IMR-90 (cell line): Measurements from ENCODE around the gene EML4. TPM values are rescaled to one million over a fixed set of nuclear protein-coding genes. Genes with fewer than 3 reads are reported as not detected.

Source experiments
- ATAC-seq: fragments of 200-7000 bp; cut with Tn5 transposase; 2 replicates; pipeline ENCODE4 v1.9.1; 2020; ENCODE audit warnings: low read depth, mild to moderate bottlenecking, moderate library complexity
- BruUV-seq: library from RNA; stranded (reverse); fragments of 400-500 nt; replicated peaks from 2 replicates; lab custom pipeline; 2021; lab: Mats Ljungman, UMichigan
- CTCF ChIA-PET: fragments of 300-600 bp; formaldehyde crosslinking; extraction: SDS; loops from one replicate; lab custom pipeline; 2021; ENCODE audit warnings: antibody characterized with exemption; lab: Yijun Ruan, JAX
- POLR2A ChIA-PET: fragments of 300-600 bp; sonication (Branson Sonifier 250); formaldehyde crosslinking; loops from one replicate; lab custom pipeline; 2022; ENCODE audit warnings: antibody characterized with exemption; ENCODE audit not compliant: unreplicated experiment; lab: Charles Lee
- DNase-seq: peaks from one replicate; pipeline ENCODE4 v3.0.0; 2013
- H2AFZ ChIP-seq: replicated peaks from 2 replicates; pipeline ENCODE3; 2013; ENCODE audit warnings: low read length, mild to moderate bottlenecking; ENCODE audit not compliant: poor library complexity
- H2AK5ac ChIP-seq: 2 replicates; pipeline ENCODE4 v1.6.1; 2013; ENCODE audit warnings: low read depth, low read length, inconsistent platforms
- H2AK9ac ChIP-seq: replicated peaks from 2 replicates; pipeline ENCODE3; 2013; ENCODE audit warnings: mild to moderate bottlenecking, low read depth, low read length, moderate library complexity; ENCODE audit not compliant: poor library complexity
- H2BK120ac ChIP-seq: 2 replicates; pipeline ENCODE4 v1.6.1; 2013; ENCODE audit warnings: low read depth, low read length, inconsistent platforms
- H2BK15ac ChIP-seq: 3 replicates; pipeline ENCODE4 v1.6.1; 2013; ENCODE audit warnings: low read depth, low read length, inconsistent platforms
- H2BK20ac ChIP-seq: 2 replicates; pipeline ENCODE4 v1.6.1; 2013; ENCODE audit warnings: low read depth, mild to moderate bottlenecking, inconsistent platforms, low read length, moderate library complexity
- H2BK5ac ChIP-seq: 2 replicates; pipeline ENCODE4 v1.6.1; 2013; ENCODE audit warnings: mild to moderate bottlenecking, low read depth, low read length, inconsistent platforms; ENCODE audit not compliant: poor library complexity, severe bottlenecking
- H3K14ac ChIP-seq: replicated peaks from 2 replicates; pipeline ENCODE4 v1.6.1; 2013; ENCODE audit warnings: low read depth, low read length, inconsistent platforms
- H3K18ac ChIP-seq: 2 replicates; pipeline ENCODE4 v1.6.1; 2013; ENCODE audit warnings: low read depth, low read length, control low read depth
- H3K23ac ChIP-seq: 2 replicates; pipeline ENCODE4 v1.6.1; 2013; ENCODE audit warnings: low read depth, low read length, inconsistent platforms
- H3K27ac ChIP-seq: 2 replicates; pipeline ENCODE4 v1.5.1; 2013; ENCODE audit warnings: mild to moderate bottlenecking, control low read depth, low read length; ENCODE audit not compliant: insufficient read depth
- H3K27me3 ChIP-seq: 2 replicates; pipeline ENCODE4 v1.6.1; 2013; ENCODE audit warnings: low read length; ENCODE audit not compliant: control insufficient read depth, insufficient read depth
- H3K36me3 ChIP-seq: 2 replicates; pipeline ENCODE4 v1.6.1; 2013; ENCODE audit warnings: low read length, mixed read lengths; ENCODE audit not compliant: control insufficient read depth, insufficient read depth
- H3K4ac ChIP-seq: 2 replicates; pipeline ENCODE4 v1.6.1; 2013; ENCODE audit warnings: low read depth, low read length, inconsistent platforms
- H3K4me1 ChIP-seq: 2 replicates; pipeline ENCODE4 v1.6.1; 2013; ENCODE audit warnings: low read length, mixed read lengths; ENCODE audit not compliant: control insufficient read depth, insufficient read depth
- H3K4me2 ChIP-seq: 2 replicates; pipeline ENCODE4 v1.6.1; 2013; ENCODE audit warnings: low read depth, mild to moderate bottlenecking, control low read depth, low read length, moderate library complexity
- H3K4me3 ChIP-seq: 2 replicates; pipeline ENCODE4 v1.5.1; 2013; ENCODE audit warnings: low read depth, mild to moderate bottlenecking, control low read depth, low read length, moderate library complexity; ENCODE audit not compliant: insufficient read depth
- H3K56ac ChIP-seq: 2 replicates; pipeline ENCODE4 v1.6.1; 2013; ENCODE audit warnings: low read length, inconsistent platforms; ENCODE audit not compliant: insufficient read depth; ENCODE audit errors: extremely low read depth
- H3K79me1 ChIP-seq, 2 experiments: 2 replicates each; pipeline ENCODE4 v1.6.1; 2013; ENCODE audit warnings: low read length in 2 of 2, inconsistent platforms in 1 of 2, low read depth in 1 of 2
- H3K9ac ChIP-seq: 2 replicates; pipeline ENCODE4 v1.6.1; 2013; ENCODE audit warnings: low read depth, low read length, control low read depth
- H3K9me1 ChIP-seq: 2 replicates; pipeline ENCODE4 v1.6.1; 2013; ENCODE audit warnings: low read length, inconsistent platforms; ENCODE audit not compliant: insufficient read depth
- H3K9me3 ChIP-seq: 2 replicates; pipeline ENCODE4 v1.6.1; 2013; ENCODE audit warnings: low read length; ENCODE audit not compliant: control insufficient read depth, insufficient read depth
- H4K20me1 ChIP-seq: 2 replicates; pipeline ENCODE4 v1.6.1; 2013; ENCODE audit warnings: low read length, inconsistent platforms; ENCODE audit not compliant: insufficient read depth
- H4K5ac ChIP-seq: 2 replicates; pipeline ENCODE4 v1.6.1; 2013; ENCODE audit warnings: mild to moderate bottlenecking, low read depth, low read length, control low read depth
- H4K8ac ChIP-seq, 2 experiments: 2 replicates each; pipeline ENCODE4 v1.6.1; 2013; ENCODE audit warnings: low read depth in 2 of 2, low read length in 2 of 2, control low read depth in 1 of 2, inconsistent platforms in 1 of 2
- H4K91ac ChIP-seq: 2 replicates; pipeline ENCODE4 v1.6.1; 2013; ENCODE audit warnings: low read depth, low read length, inconsistent platforms; ENCODE audit not compliant: insufficient read depth
- BHLHE40 ChIP-seq: fragments of 150-350 bp; IDR thresholded peaks from 2 replicates; pipeline ENCODE4 v1.6.1; 2016; ENCODE audit warnings: mild to moderate bottlenecking, low read depth, low read length
- CEBPB ChIP-seq: IDR thresholded peaks from 2 replicates; pipeline ENCODE4 v1.6.1; 2012; ENCODE audit warnings: low read depth, low read length, improper control_type of control experiment
- FOS ChIP-seq: fragments of 150-350 bp; IDR thresholded peaks from 2 replicates; pipeline ENCODE4 v1.6.1; 2016; ENCODE audit warnings: low read depth, low read length
- MAFK ChIP-seq: IDR thresholded peaks from 2 replicates; pipeline ENCODE4 v1.6.1; 2012; ENCODE audit warnings: low read depth, low read length, improper control_type of control experiment
- MAZ ChIP-seq: IDR thresholded peaks from 2 replicates; pipeline ENCODE4 v1.6.1; 2012; ENCODE audit warnings: low read depth, mild to moderate bottlenecking, low read length, improper control_type of control experiment, moderate library complexity, borderline replicate concordance
- MXI1 ChIP-seq: IDR thresholded peaks from 2 replicates; pipeline ENCODE4 v1.6.1; 2012; ENCODE audit warnings: low read depth, mild to moderate bottlenecking, low read length, moderate library complexity, borderline replicate concordance
- NFE2L2 ChIP-seq: fragments of 150-350 bp; IDR thresholded peaks from 2 replicates; pipeline ENCODE4 v1.6.1; 2016; ENCODE audit warnings: low read depth, mild to moderate bottlenecking, low read length
- POLR2A ChIP-seq: IDR thresholded peaks from 2 replicates; pipeline ENCODE4 v1.6.1; 2012; ENCODE audit warnings: mild to moderate bottlenecking, low read depth, low read length
- RCOR1 ChIP-seq: IDR thresholded peaks from 2 replicates; pipeline ENCODE4 v1.6.1; 2012; ENCODE audit warnings: mild to moderate bottlenecking, low read length, improper control_type of control experiment; ENCODE audit not compliant: insufficient replicate concordance
- RFX5 ChIP-seq: IDR thresholded peaks from 2 replicates; pipeline ENCODE4 v1.8.0; 2012; ENCODE audit warnings: low read depth, mild to moderate bottlenecking, low read length, moderate library complexity
- SMC3 ChIP-seq: fragments of 150-350 bp; IDR thresholded peaks from 2 replicates; pipeline ENCODE4 v1.6.1; 2016; ENCODE audit warnings: low read depth, mild to moderate bottlenecking, antibody characterized with exemption, low read length, moderate library complexity
- USF2 ChIP-seq: fragments of 150-350 bp; IDR thresholded peaks from 2 replicates; pipeline ENCODE4 v1.6.1; 2017; ENCODE audit warnings: mild to moderate bottlenecking, antibody characterized with exemption, low read length, low read depth
- WGBS, 2 experiments: methylation state at CpG; one replicate each; pipeline versions ENCODE4 v1.1.5 to v1.1.7; 2013; ENCODE audit warnings: missing lambda C conversion rate in 2 of 2; ENCODE audit not compliant: insufficient read length in 1 of 2; ENCODE audit errors: extremely low coverage in 2 of 2; 5-methylcytosine and 5-hydroxymethylcytosine counted together
- dilution Hi-C: fragments of 300-500 bp; cut with HindIII; formaldehyde crosslinking; loops from one replicate; pipeline ENCODE4 v1.14.3; 2018; ENCODE audit warnings: low sequenced_read_pairs; ENCODE audit not compliant: unreplicated experiment
- in situ Hi-C: fragments of 300-500 bp; cut with MboI; formaldehyde crosslinking; loops from 3 replicates; pipeline ENCODE4 v1.14.3; 2019; ENCODE audit warnings: low sequenced_read_pairs, inconsistent platforms, mixed read lengths
- intact Hi-C: fragments of 100-400 bp; cut with micrococcal nuclease; formaldehyde crosslinking; loops from 2 replicates; pipeline ENCODE4 v1.10.0; 2022
- polyA plus RNA-seq, 3 experiments: library from polyadenylated mRNA; depleted of rRNA; stranded (reverse); fragments of >200 nt; gene quantifications; 2 replicates each; pipeline ENCODE4 v1.2.3, GENCODE V29; 2012; ENCODE audit warnings: low replicate concordance in 1 of 3
- total RNA-seq: library from RNA; depleted of rRNA; stranded (reverse); fragments of >200 nt; gene quantifications from 2 replicates; pipeline ENCODE4 v1.2.3, GENCODE V29; 2012
- TF ChIP-seq, protein P1 (sequence below): fragments of 150-350 bp; IDR thresholded peaks from 2 replicates; pipeline ENCODE4 v1.6.1; 2016; ENCODE audit warnings: low read depth, mild to moderate bottlenecking, low read length, moderate library complexity, borderline replicate concordance
- TF ChIP-seq, protein P2 (sequence below): conservative IDR thresholded peaks from 2 replicates; pipeline ENCODE4 v1.5.1; 2012; ENCODE audit warnings: mild to moderate bottlenecking, low read depth, low read length, improper control_type of control experiment

Gene EML4
- total and polyA plus RNA-seq, 2 of the 4 experiments (the other 2 are of a cell fraction): 29.7 to 73.7 TPM

- H3K4me1 ChIP-seq: no peaks in the 10 kb centered on the region
- no peak overlapping the region for H4K8ac ChIP-seq
- no peak overlapping the region for H3K14ac ChIP-seq
- ATAC-seq: no peak
- no peaks in the 10 kb centered on the region for H3K36me3 ChIP-seq
- no peak overlapping the region for H3K4ac ChIP-seq
- POLR2A ChIA-PET: no interaction called here
- H3K4me2 ChIP-seq: no peak overlapping the region
- H3K9me3 ChIP-seq: no peaks in the 10 kb centered on the region
- peaks cover 9% of the 10 kb centered on the region for H3K27me3 ChIP-seq
- no peak overlapping the region for H2AK9ac ChIP-seq
- no peak overlapping the region for H3K9ac ChIP-seq
- no peak for DNase-seq
- H4K91ac ChIP-seq: no peak overlapping the region
- H3K79me1 ChIP-seq: no peaks in the 10 kb centered on the region
- dilution Hi-C loops: no loop called here
- intact Hi-C loops: no loop called here
- H2BK120ac ChIP-seq: no peak overlapping the region
- H2BK20ac ChIP-seq: no peak overlapping the region
- no peak overlapping the region for H3K56ac ChIP-seq
- 94% methylated on average over 2 of the region's 9 CpGs; no CpG with 5 or more reads in 1 of the 2 experiments for WGBS, 2 experiments
- no peaks in the 10 kb centered on the region for H4K20me1 ChIP-seq
- no peak overlapping the region for H3K4me3 ChIP-seq
- CTCF ChIA-PET: no interaction called here
- H2AK5ac ChIP-seq: no peak overlapping the region
- no peak overlapping the region for H2AFZ ChIP-seq
- H2BK5ac ChIP-seq: no peak overlapping the region
- H3K9me1 ChIP-seq: no peaks in the 10 kb centered on the region
- H4K5ac ChIP-seq: no peak overlapping the region
- no peak overlapping the region for H3K18ac ChIP-seq
- no TSS peak for BruUV-seq
- no peak overlapping the region for H3K23ac ChIP-seq
- in situ Hi-C loops: no loop called here
- no peak overlapping the region for H3K27ac ChIP-seq
- no peak for TF ChIP-seq CEBPB
- no peak for TF ChIP-seq BHLHE40
- TF ChIP-seq, protein P1, sequence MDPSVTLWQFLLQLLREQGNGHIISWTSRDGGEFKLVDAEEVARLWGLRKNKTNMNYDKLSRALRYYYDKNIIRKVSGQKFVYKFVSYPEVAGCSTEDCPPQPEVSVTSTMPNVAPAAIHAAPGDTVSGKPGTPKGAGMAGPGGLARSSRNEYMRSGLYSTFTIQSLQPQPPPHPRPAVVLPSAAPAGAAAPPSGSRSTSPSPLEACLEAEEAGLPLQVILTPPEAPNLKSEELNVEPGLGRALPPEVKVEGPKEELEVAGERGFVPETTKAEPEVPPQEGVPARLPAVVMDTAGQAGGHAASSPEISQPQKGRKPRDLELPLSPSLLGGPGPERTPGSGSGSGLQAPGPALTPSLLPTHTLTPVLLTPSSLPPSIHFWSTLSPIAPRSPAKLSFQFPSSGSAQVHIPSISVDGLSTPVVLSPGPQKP: no peak
- TF ChIP-seq, protein P2, sequence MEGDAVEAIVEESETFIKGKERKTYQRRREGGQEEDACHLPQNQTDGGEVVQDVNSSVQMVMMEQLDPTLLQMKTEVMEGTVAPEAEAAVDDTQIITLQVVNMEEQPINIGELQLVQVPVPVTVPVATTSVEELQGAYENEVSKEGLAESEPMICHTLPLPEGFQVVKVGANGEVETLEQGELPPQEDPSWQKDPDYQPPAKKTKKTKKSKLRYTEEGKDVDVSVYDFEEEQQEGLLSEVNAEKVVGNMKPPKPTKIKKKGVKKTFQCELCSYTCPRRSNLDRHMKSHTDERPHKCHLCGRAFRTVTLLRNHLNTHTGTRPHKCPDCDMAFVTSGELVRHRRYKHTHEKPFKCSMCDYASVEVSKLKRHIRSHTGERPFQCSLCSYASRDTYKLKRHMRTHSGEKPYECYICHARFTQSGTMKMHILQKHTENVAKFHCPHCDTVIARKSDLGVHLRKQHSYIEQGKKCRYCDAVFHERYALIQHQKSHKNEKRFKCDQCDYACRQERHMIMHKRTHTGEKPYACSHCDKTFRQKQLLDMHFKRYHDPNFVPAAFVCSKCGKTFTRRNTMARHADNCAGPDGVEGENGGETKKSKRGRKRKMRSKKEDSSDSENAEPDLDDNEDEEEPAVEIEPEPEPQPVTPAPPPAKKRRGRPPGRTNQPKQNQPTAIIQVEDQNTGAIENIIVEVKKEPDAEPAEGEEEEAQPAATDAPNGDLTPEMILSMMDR: no peak
- no peak for TF ChIP-seq SMC3
- no peak for TF ChIP-seq MXI1
- no peak for TF ChIP-seq MAFK
- TF ChIP-seq NFE2L2: no peak
- no peak for TF ChIP-seq USF2
- TF ChIP-seq RFX5: no peak
- TF ChIP-seq MAZ: no peak
- TF ChIP-seq RCOR1: no peak
- TF ChIP-seq POLR2A: no peak
- no peak for TF ChIP-seq FOS
- H2BK15ac ChIP-seq: no peak overlapping the region
Observed at GRCh38 chr2:42378415-42378814, 209.3 kb downstream of the EML4 start.
